HUES48 (cell line): ENCODE results near the gene ASB1.

ENCODE experiments used
- H3K27ac ChIP-seq: one replicate; pipeline ENCODE4 v1.7.0; 2013; ENCODE audit warnings: low read depth, low read length, inconsistent platforms
- H3K27me3 ChIP-seq: 2 replicates; pipeline ENCODE4 v1.6.1; 2013; ENCODE audit warnings: mild to moderate bottlenecking, low read length; ENCODE audit not compliant: control insufficient read depth, insufficient read depth
- H3K36me3 ChIP-seq: 2 replicates; pipeline ENCODE4 v1.6.1; 2013; ENCODE audit warnings: low read length; ENCODE audit not compliant: control insufficient read depth, insufficient read depth
- H3K4me1 ChIP-seq: 2 replicates; pipeline ENCODE4 v1.6.1; 2013; ENCODE audit warnings: mild to moderate bottlenecking, low read length; ENCODE audit not compliant: control insufficient read depth, insufficient read depth
- H3K4me3 ChIP-seq: 2 replicates; pipeline ENCODE4 v1.5.1; 2013; ENCODE audit warnings: mild to moderate bottlenecking, low read depth, low read length
- H3K9ac ChIP-seq: 2 replicates; pipeline ENCODE4 v1.6.1; 2013; ENCODE audit warnings: mild to moderate bottlenecking, low read depth, low read length, moderate library complexity
- H3K9me3 ChIP-seq: 2 replicates; pipeline ENCODE4 v1.6.1; 2013; ENCODE audit warnings: low read length; ENCODE audit not compliant: control insufficient read depth, insufficient read depth

Gene ASB1

GRCh38 chr2:238415036-238415764 is 11.5 kb upstream of the ASB1 start:
- Histone ChIP-seq H3K27me3 (no peaks in the 10 kb centered on the region), H3K9me3 (peaks cover 8% of the 10 kb centered on the region), H3K4me1 (peaks cover 7% of the 10 kb centered on the region; the same call in 1 of the 2 replicates), H3K27ac (no peak overlapping the region), H3K4me3 (no peak overlapping the region), H3K36me3 (no peaks in the 10 kb centered on the region), H3K9ac (no peak overlapping the region)

- H3K4me1 ChIP-seq, result peaks cover 13% of the 10 kb centered on the region
- H3K27me3 ChIP-seq, result no peaks in the 10 kb centered on the region
- H3K4me3 ChIP-seq, result no peak overlapping the region
- H3K9ac ChIP-seq, result no peak overlapping the region
- peaks cover 8% of the 10 kb centered on the region for H3K9me3 ChIP-seq
- no peak overlapping the region for H3K27ac ChIP-seq
- H3K36me3 ChIP-seq, result no peaks in the 10 kb centered on the region
Observed at GRCh38 chr2:238415893-238416292, 10.8 kb upstream of the ASB1 start.

- H3K27ac ChIP-seq, result no peak overlapping the region
- no peak overlapping the region for H3K4me3 ChIP-seq
Observed at GRCh38 chr2:238418196-238418998, 8.3 kb upstream of the ASB1 start.

GRCh38 chr2:238418999-238419546 is 7.7 kb upstream of the ASB1 start:
- no peak overlapping the region for H3K4me3 ChIP-seq
- peaks cover 8% of the 10 kb centered on the region for H3K9me3 ChIP-seq
- H3K36me3 ChIP-seq, result no peaks in the 10 kb centered on the region
- no peak overlapping the region for H3K9ac ChIP-seq
- no peak overlapping the region for H3K27ac ChIP-seq
- H3K27me3 ChIP-seq, result no peaks in the 10 kb centered on the region
- peaks cover 27% of the 10 kb centered on the region for H3K4me1 ChIP-seq

More at GRCh38 chr2:238418196-238418998, 8.3 kb upstream of the ASB1 start:
- Histone ChIP-seq H3K36me3 (no peaks in the 10 kb centered on the region), H3K9ac (no peak overlapping the region), H3K9me3 (peaks cover 8% of the 10 kb centered on the region), H3K4me1 (peaks cover 27% of the 10 kb centered on the region), H3K27me3 (no peaks in the 10 kb centered on the region)

- no peak overlapping the region for H3K4me3 ChIP-seq
- H3K9ac ChIP-seq, result no peak overlapping the region
- H3K27me3 ChIP-seq, result no peaks in the 10 kb centered on the region
- H3K36me3 ChIP-seq, result no peaks in the 10 kb centered on the region
- peak overlapping the region; percentile 31 for H3K27ac ChIP-seq
- peaks cover 6% of the 10 kb centered on the region for H3K9me3 ChIP-seq
- H3K4me1 ChIP-seq, result peaks cover 24% of the 10 kb centered on the region
Observed at GRCh38 chr2:238420442-238420841, 6.3 kb upstream of the ASB1 start.

GRCh38 chr2:238420878-238421694 is 5.6 kb upstream of the ASB1 start:
- no peaks in the 10 kb centered on the region; the same call in 1 of the 2 replicates for H3K9me3 ChIP-seq
- H3K9ac ChIP-seq, result no peak overlapping the region
- H3K36me3 ChIP-seq, result no peaks in the 10 kb centered on the region
- H3K27ac ChIP-seq, result peak overlapping the region; percentile 35
- H3K4me3 ChIP-seq, result peak overlapping the region; percentile 5; the same call in 1 of the 2 replicates
- H3K27me3 ChIP-seq, result no peaks in the 10 kb centered on the region
- H3K4me1 ChIP-seq, result peaks cover 27% of the 10 kb centered on the region

- no peaks in the 10 kb centered on the region; the same call in 1 of the 2 replicates for H3K9me3 ChIP-seq
- H3K27ac ChIP-seq, result peak overlapping the region; percentile 35
- H3K4me1 ChIP-seq, result peaks cover 27% of the 10 kb centered on the region
- H3K27me3 ChIP-seq, result no peaks in the 10 kb centered on the region
- H3K9ac ChIP-seq, result no peak overlapping the region
- no peak overlapping the region for H3K4me3 ChIP-seq
- H3K36me3 ChIP-seq, result no peaks in the 10 kb centered on the region
Observed at GRCh38 chr2:238421695-238422035, 5.1 kb upstream of the ASB1 start.

GRCh38 chr2:238422285-238422684 is 4.4 kb upstream of the ASB1 start:
- Histone ChIP-seq H3K27ac (no peak overlapping the region), H3K27me3 (no peaks in the 10 kb centered on the region), H3K9ac (no peak overlapping the region), H3K4me1 (peaks cover 27% of the 10 kb centered on the region), H3K36me3 (no peaks in the 10 kb centered on the region), H3K9me3 (no peaks in the 10 kb centered on the region), H3K4me3 (no peak overlapping the region)

- H3K4me3 ChIP-seq, result no peak overlapping the region
- H3K9me3 ChIP-seq, result no peaks in the 10 kb centered on the region
- peaks cover 30% of the 10 kb centered on the region for H3K4me1 ChIP-seq
- H3K27me3 ChIP-seq, result no peaks in the 10 kb centered on the region
- no peaks in the 10 kb centered on the region for H3K36me3 ChIP-seq
- no peak overlapping the region for H3K9ac ChIP-seq
- H3K27ac ChIP-seq, result no peak overlapping the region
Observed at GRCh38 chr2:238422940-238423339, 3.8 kb upstream of the ASB1 start.

- H3K27ac ChIP-seq, result no peak overlapping the region
- H3K27me3 ChIP-seq, result no peaks in the 10 kb centered on the region
- H3K36me3 ChIP-seq, result no peaks in the 10 kb centered on the region
- no peak overlapping the region for H3K9ac ChIP-seq
- H3K4me3 ChIP-seq, result no peak overlapping the region
- peaks cover 31% of the 10 kb centered on the region for H3K4me1 ChIP-seq
- H3K9me3 ChIP-seq, result no peaks in the 10 kb centered on the region
Observed at GRCh38 chr2:238423561-238424312, 3.0 kb upstream of the ASB1 start.
